GM08714 (cell line): ENCODE results near the gene SAXO1.
A peak's percentile ranks its signal among the peaks of the same experiment; 100 is the strongest.

Experiments
- H3K4me3 ChIP-seq: fragments of 200-500 bp; sonication (Bioruptor generic); 2 replicates; pipeline ENCODE4 v1.5.1; 2014; ENCODE audit warnings: mild to moderate bottlenecking, low read length, inconsistent platforms
- ZNF274 ChIP-seq: IDR thresholded peaks from 2 replicates; pipeline ENCODE4 v1.6.1; 2012; ENCODE audit warnings: mild to moderate bottlenecking, low read depth, low read length

SAXO1 gene

GRCh38 chr9:19033015-19033414 lies at the start of gene SAXO1:
SAXO1 (minus strand) TSS chr9:19033209; CDS start chr9:19032908, 301 bp downstream.
- TF ChIP-seq ZNF274, result no peak
- H3K4me3 ChIP-seq, result no peak within 1 kb of the TSS

GRCh38 chr9:19074836-19075235 lies 41.8 kb upstream of the SAXO1 start:
- H3K4me3 ChIP-seq, result no peak overlapping the region
- no peak for TF ChIP-seq ZNF274

GRCh38 chr9:19074229-19074628 lies 41.2 kb upstream of the SAXO1 start:
- no peak for TF ChIP-seq ZNF274
- H3K4me3 ChIP-seq, result no peak overlapping the region

GRCh38 chr9:19057033-19057432 lies 24.0 kb upstream of the SAXO1 start:
- no peak for TF ChIP-seq ZNF274
- no peak overlapping the region for H3K4me3 ChIP-seq

GRCh38 chr9:19050637-19051591 lies 17.9 kb upstream of the SAXO1 start:
- TF ChIP-seq ZNF274, result no peak
- H3K4me3 ChIP-seq, result peak overlapping the region; percentile 76

- peak overlapping the region; percentile 76 for H3K4me3 ChIP-seq
- no peak for TF ChIP-seq ZNF274
These were observed 17.1 kb upstream of the SAXO1 start for GRCh38 chr9:19049917-19050636.

GRCh38 chr9:19048966-19049916 lies 16.2 kb upstream of the SAXO1 start, which contains the start of gene RRAGA:
RRAGA (plus strand) TSS chr9:19049427; CDS start chr9:19049660, 233 bp downstream.
- no peak for TF ChIP-seq ZNF274

GRCh38 chr9:19036611-19037010 lies 3.6 kb upstream of the SAXO1 start:
- no peak overlapping the region for H3K4me3 ChIP-seq
- no peak for TF ChIP-seq ZNF274

More at GRCh38 chr9:19048966-19049916, 16.2 kb upstream of the SAXO1 start, which contains the start of gene RRAGA:
- H3K4me3 ChIP-seq, result peak within 1 kb of the TSS; percentile 76

GRCh38 chr9:19032406-19032805 lies 603 bp downstream of the SAXO1 start:
- no peak overlapping the region for H3K4me3 ChIP-seq
- no peak for TF ChIP-seq ZNF274

GRCh38 chr9:19030899-19031298 lies 2.1 kb downstream of the SAXO1 start:
- no peak overlapping the region for H3K4me3 ChIP-seq
- TF ChIP-seq ZNF274, result no peak

- TF ChIP-seq ZNF274, result no peak
- H3K4me3 ChIP-seq, result no peak overlapping the region
These were observed 4.1 kb downstream of the SAXO1 start for GRCh38 chr9:19028835-19029451.

- no peak overlapping the region for H3K4me3 ChIP-seq
- TF ChIP-seq ZNF274, result no peak
These were observed 5.2 kb downstream of the SAXO1 start for GRCh38 chr9:19027825-19028224.

- H3K4me3 ChIP-seq, result no peak overlapping the region
- TF ChIP-seq ZNF274, result no peak
These were observed 6.6 kb downstream of the SAXO1 start for GRCh38 chr9:19026375-19026774.
